Medulla oblongata (tissue), 1 donor: Measurements from ENCODE around the gene SLC66A2.

Experiments used
- DNase-seq: peaks from one replicate; pipeline ENCODE4 v3.0.0-alpha.2; 2015; ENCODE audit errors: extremely low spot score

Gene SLC66A2

GRCh38 chr18:79950515-79951341, 725 bp downstream of the SLC66A2 start:
- DNase-seq: peak; percentile 20

- DNase-seq: peak; percentile 53
Measured at GRCh38 chr18:79949697-79950487, 1.6 kb downstream of the SLC66A2 start.

- no peak for DNase-seq
Measured at GRCh38 chr18:79948719-79949411, 2.6 kb downstream of the SLC66A2 start.

- peak; percentile 46 for DNase-seq
Measured at GRCh38 chr18:79947881-79948610, 3.4 kb downstream of the SLC66A2 start.

- DNase-seq: no peak
Measured at GRCh38 chr18:79947054-79947755, 4.2 kb downstream of the SLC66A2 start.

- no peak for DNase-seq
Measured at GRCh38 chr18:79945118-79946042, 6.1 kb downstream of the SLC66A2 start.

- DNase-seq: no peak
Measured at GRCh38 chr18:79944746-79945117, 6.7 kb downstream of the SLC66A2 start.

- DNase-seq: no peak
Measured at GRCh38 chr18:79944126-79944731, 7.2 kb downstream of the SLC66A2 start.

GRCh38 chr18:79943608-79944125, 7.8 kb downstream of the SLC66A2 start:
- DNase-seq: no peak

- DNase-seq: no peak
Measured at GRCh38 chr18:79942786-79943607, 8.5 kb downstream of the SLC66A2 start.

- DNase-seq: no peak
Measured at GRCh38 chr18:79942211-79942610, 9.2 kb downstream of the SLC66A2 start.

- peak; percentile 73 for DNase-seq
Measured at GRCh38 chr18:79941473-79942119, 9.9 kb downstream of the SLC66A2 start.

GRCh38 chr18:79940814-79941472, 10.5 kb downstream of the SLC66A2 start:
- DNase-seq: no peak

GRCh38 chr18:79940126-79940813, 11.2 kb downstream of the SLC66A2 start:
- DNase-seq: no peak

GRCh38 chr18:79939096-79939495, 12.4 kb downstream of the SLC66A2 start:
- no peak for DNase-seq

GRCh38 chr18:79938196-79938595, 13.3 kb downstream of the SLC66A2 start:
- DNase-seq: no peak
